Measurements from ENCODE around the gene PRSS48.

GRCh38 chr4:151227731-151228130, 49.2 kb upstream of the PRSS48 start:
- TF ChIP-seq POLR2A (IDR thresholded peaks at IDR 0.05) (no peak), CTCF (IDR thresholded peaks at IDR 0.05 in 8 of 11, conservative IDR thresholded peaks at IDR 0.05 in 3 of 11) (no peak)

Data from spleen (tissue), 7 donors.